Fibroblast of pulmonary artery (primary cell): Measurements from ENCODE around the gene RPTOR.
"Not testable (repeated sequence)": the region's sequence is repeated elsewhere in the genome, so short reads cannot be mapped to it uniquely, and the experiment has no call there.

Experiments used
- DNase-seq: peaks from one replicate; pipeline ENCODE4 v3.0.0-alpha.2; 2010; ENCODE audit warnings: low read depth
- H3K4me3 ChIP-seq: replicated peaks from 2 replicates; pipeline ENCODE4 v1.5.1; 2011; ENCODE audit warnings: low read depth, mild to moderate bottlenecking, control low read depth, low read length, moderate library complexity
- CTCF ChIP-seq: IDR thresholded peaks from 2 replicates; pipeline ENCODE4 v1.5.1; 2011; ENCODE audit warnings: mild to moderate bottlenecking, control low read depth, low read length, inconsistent platforms; ENCODE audit errors: missing control alignments

RPTOR gene

DNA sequence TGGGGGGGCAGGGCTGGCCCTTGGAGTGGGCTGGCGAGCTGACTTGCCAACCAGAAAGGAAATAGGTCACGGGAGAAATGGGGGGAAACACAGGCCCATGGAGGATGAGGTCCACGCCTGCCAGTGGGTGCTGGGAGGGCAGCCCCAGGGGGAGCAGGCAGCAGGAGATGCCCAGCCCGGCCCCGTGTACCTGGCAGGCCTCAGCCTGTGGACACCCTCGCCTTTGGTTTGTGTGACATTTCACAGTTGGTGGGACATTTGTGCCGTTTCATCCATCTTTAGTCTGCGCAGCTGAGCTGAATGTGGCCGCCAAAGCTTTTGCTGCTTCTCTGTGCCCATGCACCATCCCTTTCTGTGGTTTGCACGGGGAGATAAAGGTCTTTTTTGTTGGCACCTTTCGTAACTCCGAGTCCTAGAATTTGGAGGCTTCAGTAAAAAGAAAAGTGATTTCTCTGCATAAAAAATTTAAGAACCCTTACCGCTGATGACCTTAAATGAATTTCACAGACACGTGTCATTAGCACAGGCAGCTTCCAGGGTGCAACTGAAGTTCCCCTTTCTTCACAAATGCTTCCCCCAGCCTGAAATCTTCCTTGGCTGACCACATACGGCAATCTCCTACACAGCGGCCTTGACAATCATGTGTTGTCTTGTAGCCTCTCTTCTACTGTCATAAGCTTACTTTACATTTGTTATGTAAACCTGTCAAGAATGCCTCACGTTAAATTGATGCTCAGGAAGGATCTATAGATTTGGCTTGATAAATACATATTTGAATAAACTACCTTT, 193.6 kb downstream of the RPTOR start:
- no peak for DNase-seq
- no peak overlapping the region for H3K4me3 ChIP-seq
- no peak for TF ChIP-seq CTCF

GRCh38 chr17:80738987-80739730, 194.5 kb downstream of the RPTOR start:
- no peak for TF ChIP-seq CTCF
- DNase-seq: no peak

DNA sequence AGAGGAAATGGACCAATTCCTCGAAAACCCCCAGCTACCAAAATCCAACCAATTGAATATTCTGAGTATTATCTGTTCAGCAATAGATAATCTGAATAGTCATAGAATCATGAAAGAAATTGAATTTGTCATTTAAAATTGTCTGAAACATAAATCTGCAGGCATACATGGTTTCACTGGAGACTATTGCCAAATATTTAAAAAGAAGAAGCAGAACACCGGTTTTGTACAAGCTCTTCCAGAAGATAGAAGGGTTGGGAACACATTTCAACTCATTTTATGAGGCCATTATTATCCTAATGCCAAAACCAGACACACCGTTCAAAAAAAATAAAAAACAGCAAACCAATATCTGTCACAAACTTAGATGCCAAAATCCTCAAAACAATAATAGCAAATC, 195.5 kb downstream of the RPTOR start:
- no peak for DNase-seq
- TF ChIP-seq CTCF: no peak

More at GRCh38 chr17:80738987-80739730, 194.5 kb downstream of the RPTOR start:
- H3K4me3 ChIP-seq: no peak overlapping the region

DNA sequence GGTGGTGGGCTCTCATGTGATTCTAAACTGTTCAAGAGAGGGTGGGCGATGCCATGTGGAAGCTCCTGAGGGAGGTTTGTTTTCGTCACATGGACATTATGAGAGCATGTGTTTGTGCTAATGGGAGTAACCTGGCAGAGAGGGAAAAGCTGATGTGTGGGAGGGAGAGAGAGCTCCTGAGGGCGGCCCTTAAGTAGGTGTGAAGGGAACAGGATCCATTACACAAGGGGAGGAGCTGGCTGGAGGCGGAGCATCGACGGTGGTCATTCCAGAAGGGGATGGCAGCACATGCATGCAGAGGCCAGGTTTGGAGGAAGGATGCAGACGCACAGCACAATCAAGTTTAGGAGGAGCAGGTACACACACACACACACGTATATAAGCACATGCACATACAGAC, 197.5 kb downstream of the RPTOR start:
- no peak overlapping the region for H3K4me3 ChIP-seq
- TF ChIP-seq CTCF: no peak

More for the DNA sequence above, 195.5 kb downstream of the RPTOR start:
- H3K4me3 ChIP-seq: no peak overlapping the region

DNA sequence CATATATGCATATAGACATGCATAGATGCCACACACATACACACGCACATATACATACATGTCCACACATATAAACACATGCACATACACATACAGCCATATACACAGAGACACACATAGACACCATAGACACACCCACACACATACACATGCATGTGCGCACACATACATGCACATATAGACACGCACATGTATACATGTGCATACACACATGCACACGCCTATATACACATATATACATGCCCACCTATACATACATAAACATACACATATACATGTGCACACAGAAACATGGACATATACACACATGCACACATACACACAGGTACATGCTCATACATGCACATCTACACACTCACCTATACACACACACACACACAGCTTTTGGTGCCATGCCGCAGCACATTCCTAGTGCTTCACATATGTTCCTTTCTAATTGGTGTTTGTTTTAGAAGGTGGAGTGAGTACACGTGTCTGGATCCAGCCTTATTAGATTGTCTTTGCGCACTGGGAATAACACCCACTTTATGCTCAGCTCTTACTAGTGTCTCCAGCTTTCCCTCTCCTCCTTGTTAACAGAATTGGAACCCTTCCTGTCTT, 198.0 kb downstream of the RPTOR start:
- no peak overlapping the region for H3K4me3 ChIP-seq
- TF ChIP-seq CTCF: no peak
- DNase-seq: no peak

More for the DNA sequence above, 197.5 kb downstream of the RPTOR start:
- DNase-seq: no peak

DNA sequence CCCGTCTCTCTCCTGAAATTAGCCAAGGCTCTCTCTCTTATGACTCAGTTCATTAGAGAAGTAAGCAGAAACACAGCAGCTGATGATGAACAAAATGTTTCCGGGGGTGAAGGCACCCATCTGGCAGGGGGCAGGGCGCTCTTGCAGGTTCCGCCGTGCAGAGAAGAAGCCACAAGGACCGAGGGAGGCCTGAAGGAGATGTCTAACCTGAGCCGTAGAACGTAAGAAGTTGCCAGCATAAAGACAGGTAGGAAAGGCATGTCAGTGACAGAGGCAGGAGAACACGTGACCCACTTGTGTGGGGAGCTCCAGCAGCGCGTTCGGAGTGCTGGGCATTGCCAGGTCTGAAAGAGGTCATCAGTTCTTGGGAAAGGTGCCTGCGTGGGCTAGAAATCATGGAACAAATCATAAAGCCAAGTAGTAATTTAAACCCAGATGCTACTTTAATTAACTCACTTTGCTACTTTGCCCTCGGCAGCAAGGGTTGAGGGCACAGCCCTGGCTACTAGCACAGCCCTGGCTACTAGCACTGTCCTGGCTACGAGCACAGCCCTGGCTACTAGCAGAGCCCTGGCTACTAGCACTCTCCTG, 198.6 kb downstream of the RPTOR start:
- no peak overlapping the region for H3K4me3 ChIP-seq
- no peak for TF ChIP-seq CTCF
- DNase-seq: no peak

GRCh38 chr17:80743973-80744372, 199.3 kb downstream of the RPTOR start:
- DNase-seq: not testable (repeated sequence)

DNA sequence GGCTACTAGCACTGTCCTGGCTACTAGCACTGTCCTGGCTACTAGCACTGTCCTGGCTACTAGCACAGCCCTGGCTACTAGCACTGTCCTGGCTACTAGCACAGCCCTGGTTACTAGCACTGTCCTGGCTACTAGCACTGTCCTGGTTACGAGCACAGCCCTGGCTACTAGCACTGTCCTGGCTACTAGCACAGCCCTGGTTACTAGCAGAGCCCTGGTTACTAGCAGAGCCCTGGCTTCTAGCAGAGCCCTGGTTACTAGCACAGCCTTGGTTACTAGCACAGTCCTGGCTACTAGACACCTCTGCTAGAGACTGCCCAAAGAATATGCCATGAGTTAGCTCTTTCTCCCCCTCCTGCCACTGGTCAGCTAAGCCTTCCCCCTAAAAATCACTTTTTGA, 200.1 kb downstream of the RPTOR start:
- H3K4me3 ChIP-seq, DNase-seq: not testable (repeated sequence)

More at GRCh38 chr17:80743973-80744372, 199.3 kb downstream of the RPTOR start:
- not testable (repeated sequence) for H3K4me3 ChIP-seq
